ENCODE measurements around the gene TST. TPM values are rescaled to one million over a fixed set of nuclear protein-coding genes. Genes with fewer than 3 reads are reported as not detected.

The TST gene
- total RNA-seq, 1 donor from 2014 or later = 20.5 TPM

DNA sequence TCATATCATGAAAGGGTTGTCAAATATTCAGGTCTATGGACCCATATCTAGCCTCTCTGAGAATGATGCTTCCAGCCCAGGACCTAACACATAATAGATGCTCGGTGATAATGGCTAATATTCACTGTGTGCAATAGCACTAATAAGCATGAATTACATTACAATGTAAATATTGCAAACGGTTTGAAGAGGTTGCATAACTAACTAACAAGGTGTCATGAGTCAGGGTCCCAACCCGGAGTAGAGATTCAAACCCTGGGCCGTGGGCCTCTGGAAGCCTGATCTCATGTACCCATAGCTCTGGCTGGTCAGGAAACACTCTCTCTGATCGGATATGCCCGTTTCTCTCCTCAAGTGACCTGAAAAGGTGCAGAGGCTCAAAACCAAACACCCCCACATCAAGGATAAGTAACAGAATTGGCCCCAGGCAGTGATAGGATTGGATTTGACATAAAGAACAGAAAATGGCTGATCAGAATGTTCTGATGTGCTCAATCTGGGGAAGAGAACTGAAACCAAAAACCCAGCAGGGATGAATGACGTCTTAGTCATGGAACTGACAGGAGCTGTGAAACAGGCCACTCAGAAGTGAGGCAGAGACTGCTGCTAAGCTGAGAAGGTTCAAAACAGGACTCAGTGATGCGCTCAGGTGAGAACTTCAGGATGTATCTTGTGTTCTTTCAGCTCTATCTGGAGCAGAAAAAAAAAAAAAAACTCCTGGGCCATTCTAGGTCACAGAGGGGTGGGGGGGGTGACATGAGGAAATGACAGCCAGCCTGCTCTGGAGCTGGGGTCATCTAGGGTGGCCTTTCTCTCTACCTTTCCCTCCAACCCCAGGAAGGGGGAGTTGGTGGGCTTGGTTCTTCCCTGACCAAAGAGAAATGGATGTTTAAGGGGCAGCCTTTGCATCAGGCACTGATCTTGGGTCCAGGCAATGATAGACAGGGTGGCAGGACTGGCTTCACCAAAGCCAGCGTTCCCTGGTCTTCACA is 25.7 kb upstream of the TST start:
- Mint-ChIP-seq H3K27me3 (ENCODE audit: unreplicated experiment) (no peaks in the 10 kb centered on the region), H3K27ac (ENCODE audit: unreplicated experiment) (no peak overlapping the region), H3K9me3 (ENCODE audit: unreplicated experiment) (no peaks in the 10 kb centered on the region), H3K36me3 (ENCODE audit: unreplicated experiment) (no peaks in the 10 kb centered on the region), H3K4me1 (ENCODE audit: unreplicated experiment) (peaks cover 5% of the 10 kb centered on the region), H3K4me3 (ENCODE audit: unreplicated experiment) (no peak overlapping the region)
- DNase-seq (ENCODE audit: extremely low spot score, unreplicated experiment) = no peak
- TF ChIP-seq, protein P1, sequence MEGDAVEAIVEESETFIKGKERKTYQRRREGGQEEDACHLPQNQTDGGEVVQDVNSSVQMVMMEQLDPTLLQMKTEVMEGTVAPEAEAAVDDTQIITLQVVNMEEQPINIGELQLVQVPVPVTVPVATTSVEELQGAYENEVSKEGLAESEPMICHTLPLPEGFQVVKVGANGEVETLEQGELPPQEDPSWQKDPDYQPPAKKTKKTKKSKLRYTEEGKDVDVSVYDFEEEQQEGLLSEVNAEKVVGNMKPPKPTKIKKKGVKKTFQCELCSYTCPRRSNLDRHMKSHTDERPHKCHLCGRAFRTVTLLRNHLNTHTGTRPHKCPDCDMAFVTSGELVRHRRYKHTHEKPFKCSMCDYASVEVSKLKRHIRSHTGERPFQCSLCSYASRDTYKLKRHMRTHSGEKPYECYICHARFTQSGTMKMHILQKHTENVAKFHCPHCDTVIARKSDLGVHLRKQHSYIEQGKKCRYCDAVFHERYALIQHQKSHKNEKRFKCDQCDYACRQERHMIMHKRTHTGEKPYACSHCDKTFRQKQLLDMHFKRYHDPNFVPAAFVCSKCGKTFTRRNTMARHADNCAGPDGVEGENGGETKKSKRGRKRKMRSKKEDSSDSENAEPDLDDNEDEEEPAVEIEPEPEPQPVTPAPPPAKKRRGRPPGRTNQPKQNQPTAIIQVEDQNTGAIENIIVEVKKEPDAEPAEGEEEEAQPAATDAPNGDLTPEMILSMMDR (IDR thresholded peaks at IDR 0.05) = no peak

DNA sequence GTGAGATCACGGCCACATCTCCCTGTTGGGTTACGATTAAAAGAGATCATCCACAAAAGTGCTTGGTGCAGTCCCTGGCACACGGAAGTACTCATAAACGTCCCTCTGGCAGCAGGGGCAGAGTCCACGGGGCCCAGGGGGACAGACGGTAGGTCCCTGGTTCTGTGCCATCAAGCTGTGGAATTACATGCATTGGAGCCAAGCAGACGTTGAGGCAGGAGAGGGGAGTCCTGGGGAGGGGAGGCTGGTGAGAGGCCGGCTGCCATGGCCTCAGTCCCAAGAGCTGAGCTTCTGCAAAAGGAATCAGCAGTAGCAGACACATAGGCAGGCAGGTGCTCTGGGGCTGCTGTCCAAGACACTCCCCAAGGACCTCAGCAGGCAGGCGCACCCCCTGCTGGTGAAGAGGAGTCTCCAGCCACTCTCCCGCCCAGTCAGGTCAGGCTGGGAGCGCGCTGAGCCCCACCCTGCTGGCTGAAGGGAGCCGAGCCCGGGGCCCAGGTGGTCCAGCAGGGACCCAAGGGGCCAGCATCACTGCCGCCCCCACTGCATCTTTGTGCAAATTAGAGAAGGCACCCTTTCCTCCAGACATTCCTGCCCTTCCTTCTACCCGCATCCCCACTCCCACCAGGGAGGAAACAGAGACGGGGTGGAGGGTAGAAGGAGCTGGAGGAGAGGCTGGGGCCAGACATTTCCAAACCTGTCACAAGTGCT is 24.7 kb upstream of the TST start:
- H3K9me3 Mint-ChIP-seq (ENCODE audit: unreplicated experiment) = no peaks in the 10 kb centered on the region
- peaks cover 8% of the 10 kb centered on the region for H3K4me1 Mint-ChIP-seq (ENCODE audit: unreplicated experiment)
- no peak for DNase-seq (ENCODE audit: extremely low spot score, unreplicated experiment)
- no peak overlapping the region for H3K4me3 Mint-ChIP-seq (ENCODE audit: unreplicated experiment)
- H3K27ac Mint-ChIP-seq (ENCODE audit: unreplicated experiment) = no peak overlapping the region
- no peaks in the 10 kb centered on the region for H3K27me3 Mint-ChIP-seq (ENCODE audit: unreplicated experiment)
- H3K36me3 Mint-ChIP-seq (ENCODE audit: unreplicated experiment) = no peaks in the 10 kb centered on the region
- TF ChIP-seq, protein P1 (IDR thresholded peaks at IDR 0.05) = no peak

DNA sequence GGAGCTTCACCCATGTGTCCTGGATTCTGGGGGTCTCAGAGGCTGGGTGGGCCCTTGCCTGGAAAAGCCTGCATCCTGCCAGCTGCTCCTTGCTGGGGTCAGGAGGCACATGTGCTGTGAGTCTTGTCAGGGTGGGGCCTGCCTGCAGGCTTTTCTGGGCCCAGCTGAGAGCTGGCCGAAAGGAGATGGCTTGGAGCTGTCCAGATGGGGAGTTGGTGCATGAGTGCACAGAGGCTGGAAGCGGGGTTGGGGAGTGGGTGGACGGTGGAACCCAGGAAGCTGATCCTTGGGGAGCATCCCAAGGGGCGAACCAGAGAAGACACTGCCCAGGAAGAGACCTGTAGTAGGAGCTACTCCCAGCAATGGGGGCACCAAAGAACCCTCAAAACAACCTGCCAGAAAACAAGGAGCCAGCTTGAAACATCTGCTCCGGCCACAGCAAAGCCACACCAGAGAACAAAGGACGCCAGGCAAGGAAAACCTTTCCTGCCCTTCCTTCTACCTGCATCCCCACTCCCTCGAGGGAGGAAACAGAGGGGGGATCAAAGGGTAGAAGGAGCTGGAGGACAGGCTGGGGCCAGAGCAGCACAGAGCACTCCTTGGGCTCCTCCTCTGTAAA is 24.1 kb upstream of the TST start:
- H3K27ac Mint-ChIP-seq (ENCODE audit: unreplicated experiment) = no peak overlapping the region
- no peaks in the 10 kb centered on the region for H3K27me3 Mint-ChIP-seq (ENCODE audit: unreplicated experiment)
- TF ChIP-seq, protein P1 (IDR thresholded peaks at IDR 0.05) = no peak
- no peak overlapping the region for H3K4me3 Mint-ChIP-seq (ENCODE audit: unreplicated experiment)
- peaks cover 8% of the 10 kb centered on the region for H3K4me1 Mint-ChIP-seq (ENCODE audit: unreplicated experiment)
- no peaks in the 10 kb centered on the region for H3K36me3 Mint-ChIP-seq (ENCODE audit: unreplicated experiment)
- no peaks in the 10 kb centered on the region for H3K9me3 Mint-ChIP-seq (ENCODE audit: unreplicated experiment)
- DNase-seq (ENCODE audit: extremely low spot score, unreplicated experiment) = no peak

DNA sequence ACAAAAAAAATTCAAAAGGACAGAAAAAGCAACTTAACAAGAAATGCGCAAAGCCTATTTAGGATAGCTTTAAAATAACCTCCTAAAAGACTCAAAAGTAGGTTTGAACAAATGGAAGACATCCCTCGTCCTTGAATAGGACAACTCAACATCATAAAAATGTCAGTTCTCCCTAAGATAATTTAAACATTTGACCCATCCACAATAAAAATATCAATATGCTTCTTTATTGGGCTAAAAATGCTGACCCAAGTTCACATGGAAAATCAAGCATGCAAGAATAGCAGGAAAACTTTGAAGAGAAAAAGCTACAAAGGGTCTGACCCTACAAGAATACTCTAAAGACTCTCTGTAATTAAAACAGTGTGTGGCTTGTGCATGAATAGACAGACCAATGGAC is 20.2 kb upstream of the TST start:
- Mint-ChIP-seq H3K27ac (ENCODE audit: unreplicated experiment) (no peak overlapping the region), H3K4me1 (ENCODE audit: unreplicated experiment) (peaks cover 8% of the 10 kb centered on the region)

More for the DNA sequence above, 20.2 kb upstream of the TST start:
- no peak for DNase-seq (ENCODE audit: extremely low spot score, unreplicated experiment)
- H3K9me3 Mint-ChIP-seq (ENCODE audit: unreplicated experiment) = no peaks in the 10 kb centered on the region
- H3K4me3 Mint-ChIP-seq (ENCODE audit: unreplicated experiment) = no peak overlapping the region
- no peaks in the 10 kb centered on the region for H3K36me3 Mint-ChIP-seq (ENCODE audit: unreplicated experiment)
- H3K27me3 Mint-ChIP-seq (ENCODE audit: unreplicated experiment) = peaks cover 18% of the 10 kb centered on the region
- TF ChIP-seq, protein P1 (IDR thresholded peaks at IDR 0.05) = no peak

Measured in osteocyte (in vitro differentiated cells).